ACHN (cell line): ENCODE measurements around the gene ITIH1.

ENCODE experiments used
- DNase-seq: peaks from one replicate; pipeline ENCODE4 v3.0.0-alpha.2; 2015
- in situ Hi-C: cut with HindIII; loops from 2 replicates; pipeline ENCODE4 v1.10.0; 2017; ENCODE audit warnings: low sequenced_read_pairs, low pct_ligation_motif_present, low pct_unique_long_range_greater_than_20kb

The ITIH1 gene

DNA sequence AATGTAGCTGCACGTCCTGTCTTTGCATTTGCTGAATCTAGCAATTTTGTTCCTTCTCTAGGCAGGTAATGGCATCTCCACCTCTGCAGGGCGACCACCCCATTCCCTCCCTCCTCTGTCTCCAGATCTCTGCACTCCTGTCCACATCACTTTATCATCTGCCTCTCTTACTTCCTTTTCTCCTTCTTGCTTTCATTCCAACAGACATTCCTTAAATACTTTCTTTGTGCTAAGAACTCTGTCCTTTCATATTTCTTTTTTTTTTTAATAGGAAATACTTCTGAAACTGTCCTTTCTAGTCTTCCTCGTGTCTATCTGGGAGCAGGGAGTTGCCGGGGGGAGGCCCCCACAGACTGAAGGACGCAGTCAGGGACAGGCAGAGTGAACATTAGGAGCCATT, 24.4 kb downstream of the ITIH1 start:
- in situ Hi-C loops = no loop called here
- no peak for DNase-seq

DNA sequence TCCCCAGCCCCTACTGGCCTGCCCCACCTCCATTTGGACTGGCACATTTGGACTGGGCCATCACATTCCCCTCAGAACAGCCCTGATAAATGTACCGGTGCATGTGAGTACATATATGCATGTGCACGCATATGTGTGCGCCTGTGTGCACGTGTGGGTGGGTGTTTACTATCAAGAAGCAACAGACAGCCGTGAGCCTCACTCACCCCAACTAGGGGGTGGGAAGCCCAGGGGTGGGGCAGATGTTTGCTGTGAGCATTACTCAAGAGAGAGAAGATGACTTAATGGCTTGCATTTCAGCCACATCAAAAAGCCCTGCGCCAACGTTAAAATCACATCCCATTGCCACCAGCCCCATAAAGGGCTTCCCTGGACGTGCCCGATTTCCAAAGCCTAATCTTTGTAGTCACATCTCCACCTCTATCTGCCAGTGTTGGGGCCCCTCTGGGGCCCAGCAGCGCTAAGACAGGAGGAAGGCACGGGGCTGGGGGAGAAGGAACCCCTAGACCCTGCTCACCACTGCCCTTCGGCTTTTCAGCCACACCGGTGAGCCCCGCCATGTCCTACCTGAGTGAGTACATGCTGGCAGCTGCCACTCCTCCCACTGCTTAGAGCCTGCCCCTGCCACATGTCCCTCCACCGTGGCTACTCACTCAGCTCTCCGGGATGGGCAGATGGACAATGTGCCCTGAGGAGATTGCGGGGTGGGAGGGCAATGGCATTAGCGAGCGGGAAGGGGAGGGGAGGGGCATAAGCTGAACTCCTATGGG, 28.1 kb downstream of the ITIH1 start:
- in situ Hi-C loops = no loop called here
- DNase-seq = no peak

DNA sequence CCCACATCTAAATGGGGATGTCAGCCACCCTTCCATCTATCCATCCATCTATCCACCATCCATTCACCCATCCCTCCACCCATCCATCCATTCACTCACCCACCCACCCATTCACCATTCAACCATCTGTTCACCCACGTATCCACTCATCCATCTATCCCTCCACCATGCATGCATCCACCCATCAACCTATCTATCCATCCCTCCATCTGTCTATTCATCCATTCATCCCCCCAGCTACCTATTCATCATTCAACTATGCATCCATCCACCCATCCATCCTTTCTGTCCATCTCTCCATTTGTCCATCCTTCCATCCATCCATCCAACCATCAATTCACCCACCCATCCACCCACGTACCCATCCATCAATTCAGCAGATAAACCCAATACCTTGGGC, 31.8 kb downstream of the ITIH1 start:
- in situ Hi-C loops = no loop called here
- no peak for DNase-seq

DNA sequence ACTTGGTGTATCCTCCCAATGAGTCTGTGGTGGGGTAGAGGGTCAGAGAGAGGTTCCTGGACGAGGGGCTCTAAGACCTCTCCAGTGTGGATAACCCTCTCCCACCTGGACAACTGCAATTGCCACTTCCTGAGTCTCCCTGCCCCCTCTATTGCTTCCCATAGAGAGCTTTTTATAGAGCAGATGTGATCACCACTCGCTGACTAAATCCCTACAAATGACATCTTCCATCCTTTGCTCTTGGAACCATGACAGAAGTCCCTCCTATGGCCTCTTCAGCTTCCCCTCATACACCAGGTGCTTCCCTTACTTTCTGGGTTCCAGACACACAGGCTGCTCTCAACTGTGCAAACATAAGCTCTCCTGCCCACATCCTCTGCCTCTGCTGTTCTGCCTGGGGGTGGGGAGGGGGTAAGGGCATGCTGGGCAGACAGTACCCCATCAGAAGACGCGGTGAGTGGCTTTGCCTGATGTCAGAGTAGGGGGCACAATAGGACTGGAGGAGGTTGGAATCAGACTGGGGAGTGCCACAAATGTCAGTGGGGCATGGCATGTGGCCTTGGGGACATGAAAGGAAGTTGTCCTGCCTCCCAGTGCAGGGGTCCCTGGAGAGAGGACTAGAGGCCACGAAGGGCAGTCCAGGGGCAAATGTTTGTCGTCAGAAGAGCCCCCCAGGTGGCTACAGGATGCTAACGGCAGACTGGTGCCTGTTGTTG, 32.4 kb downstream of the ITIH1 start:
- DNase-seq = no peak
- in situ Hi-C loops = no loop called here

DNA sequence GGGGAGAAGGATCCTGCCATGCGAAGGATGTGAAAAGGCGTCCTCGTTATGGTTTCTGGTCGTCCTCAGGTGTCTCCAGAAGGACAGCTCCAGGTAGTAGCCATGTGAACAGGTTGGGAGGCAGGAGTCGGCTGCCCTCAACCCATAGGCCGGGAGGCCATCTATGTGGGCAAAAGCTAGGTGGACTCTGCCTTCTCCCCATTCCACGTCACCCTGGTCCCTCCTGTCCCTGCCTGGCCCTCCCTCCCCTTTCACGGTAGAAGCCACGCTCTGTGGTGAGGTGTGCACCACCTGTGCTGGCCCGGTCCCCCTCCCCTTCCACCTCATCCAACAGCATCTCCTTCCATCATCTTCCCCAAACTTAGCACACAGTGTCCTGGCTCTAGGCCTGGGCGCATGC, 33.5 kb downstream of the ITIH1 start:
- no peak for DNase-seq
- in situ Hi-C loops = no loop called here

DNA sequence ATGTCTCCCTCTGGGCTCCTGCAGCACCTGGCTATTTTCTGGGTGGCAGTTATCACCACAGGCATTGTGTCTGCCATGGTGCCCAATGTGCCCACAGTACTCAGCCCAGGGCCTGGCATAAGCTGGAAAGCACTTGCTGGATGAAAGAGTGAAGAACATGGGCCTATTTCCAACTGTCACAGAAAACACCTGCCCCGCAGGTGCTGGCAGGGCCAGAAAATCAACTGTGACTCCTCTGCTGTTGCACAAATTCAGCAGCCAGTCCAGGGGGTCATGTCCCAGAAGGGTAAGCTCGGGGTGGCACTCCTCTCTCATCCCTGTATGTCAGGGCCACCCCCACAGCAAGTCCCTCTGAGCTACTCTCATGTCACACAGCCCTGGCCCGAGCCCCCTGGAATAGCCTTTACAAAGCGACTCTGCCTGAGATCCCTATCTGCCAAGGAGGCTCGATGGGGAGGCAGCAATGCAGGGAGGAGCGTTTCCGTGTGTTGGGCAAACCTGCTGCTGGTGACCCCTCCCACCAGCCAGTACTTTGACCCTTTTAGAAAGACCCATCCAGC, 34.1 kb downstream of the ITIH1 start:
- DNase-seq = no peak
- in situ Hi-C loops = no loop called here

DNA sequence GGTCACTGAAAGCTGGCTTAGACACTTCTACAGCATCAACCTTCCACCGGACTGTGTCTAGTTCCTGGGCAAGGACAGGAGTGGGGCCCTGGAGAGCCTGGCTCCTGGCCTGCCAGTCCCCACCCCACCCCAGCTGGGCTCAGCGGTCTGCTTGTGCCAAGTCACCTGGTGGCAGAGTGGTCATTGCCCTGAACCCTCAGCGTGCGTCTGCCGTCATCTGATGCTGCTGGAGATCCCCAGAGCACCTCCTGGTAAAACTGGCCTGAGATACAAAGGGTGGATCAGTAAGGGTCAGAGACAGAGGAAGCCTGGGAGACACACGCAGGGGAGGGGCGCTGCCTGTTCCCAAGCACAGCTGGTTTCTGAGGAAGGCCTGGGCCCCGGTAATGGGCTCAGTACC, 36.4 kb downstream of the ITIH1 start:
- no peak for DNase-seq
- in situ Hi-C loops = no loop called here

DNA sequence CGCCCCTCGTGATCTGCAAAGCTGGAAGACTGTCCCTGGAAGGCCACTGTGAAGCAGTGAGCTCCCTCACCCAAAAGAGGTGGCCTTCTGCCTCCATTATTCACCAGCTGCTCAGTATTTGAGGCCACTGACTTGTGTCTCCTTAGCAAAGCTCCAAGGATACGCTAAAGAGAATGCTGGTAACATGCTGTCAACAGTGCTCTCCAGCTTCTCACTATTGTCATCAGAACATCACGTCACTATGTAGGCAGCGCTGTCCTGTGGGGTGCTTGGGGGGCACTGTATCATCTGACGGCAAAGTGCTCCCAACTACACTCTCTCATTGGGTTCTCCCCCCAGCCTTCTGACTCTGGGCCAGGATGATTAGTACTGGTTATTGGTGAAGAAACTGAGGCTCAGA, 38.8 kb downstream of the ITIH1 start:
- in situ Hi-C loops = no loop called here

DNA sequence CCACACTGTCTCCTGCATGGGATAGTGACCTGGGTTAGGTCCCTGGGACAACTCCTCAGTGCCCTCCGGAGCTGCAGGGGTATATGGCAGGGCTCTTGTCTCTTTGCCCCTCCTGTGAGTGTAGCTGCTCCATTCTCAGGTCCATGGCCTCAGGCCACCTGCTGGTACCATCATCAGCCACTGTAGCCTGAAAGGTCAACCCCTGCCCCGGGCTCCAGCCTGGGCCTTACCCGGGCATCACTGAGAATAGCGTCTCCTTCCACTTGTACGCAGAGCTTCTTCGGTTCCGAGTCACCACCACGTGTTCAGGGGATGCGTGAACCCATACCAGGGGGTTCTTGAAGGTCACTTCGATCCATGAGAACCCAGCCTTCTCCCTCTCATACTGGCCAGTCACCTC, 39.3 kb downstream of the ITIH1 start:
- in situ Hi-C loops = no loop called here

More for the DNA sequence above, 38.8 kb downstream of the ITIH1 start:
- no peak for DNase-seq

DNA sequence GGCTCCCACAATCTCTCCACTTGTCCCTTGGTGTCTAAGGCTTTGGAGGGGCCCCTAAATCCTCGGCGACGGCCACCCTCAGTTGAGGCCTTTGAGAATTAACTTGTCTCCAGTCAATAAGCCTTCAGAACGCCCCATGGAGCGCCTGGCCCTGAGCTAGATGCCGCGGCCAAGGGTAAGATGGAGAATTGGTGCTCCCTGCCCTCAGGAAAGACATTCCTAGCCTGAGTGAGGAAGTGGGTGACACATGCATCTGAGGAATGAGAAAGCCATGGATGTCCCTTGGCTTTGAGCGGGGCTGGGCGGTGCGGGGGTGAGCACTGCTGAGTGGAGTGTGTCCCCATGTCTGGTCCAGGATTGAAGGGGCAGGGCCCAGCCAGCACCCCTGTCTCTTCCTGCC, 39.8 kb downstream of the ITIH1 start:
- in situ Hi-C loops = no loop called here
- DNase-seq = no peak

More for the DNA sequence above, 39.3 kb downstream of the ITIH1 start:
- DNase-seq = no peak

DNA sequence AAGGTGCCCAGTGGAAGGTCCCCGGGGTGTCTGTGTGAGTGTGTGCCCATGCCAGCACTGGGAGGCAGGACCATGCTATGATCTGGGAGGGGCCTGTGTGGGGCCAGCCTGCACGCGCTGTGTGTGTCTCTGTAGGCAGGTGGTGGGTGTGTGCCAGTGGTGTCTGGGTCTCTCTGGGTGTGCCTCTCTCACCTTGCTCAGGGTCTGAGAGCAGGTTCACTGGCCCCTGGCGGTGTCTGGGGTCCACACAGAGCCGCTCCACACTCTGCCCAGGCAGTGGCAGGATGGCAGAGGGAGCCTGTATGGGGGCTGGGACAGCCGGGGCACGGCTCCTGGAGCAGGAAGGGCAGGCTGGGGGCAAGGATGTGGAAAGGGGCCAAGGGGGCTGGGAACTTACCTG, 40.5 kb downstream of the ITIH1 start:
- no peak for DNase-seq
- in situ Hi-C loops = no loop called here

DNA sequence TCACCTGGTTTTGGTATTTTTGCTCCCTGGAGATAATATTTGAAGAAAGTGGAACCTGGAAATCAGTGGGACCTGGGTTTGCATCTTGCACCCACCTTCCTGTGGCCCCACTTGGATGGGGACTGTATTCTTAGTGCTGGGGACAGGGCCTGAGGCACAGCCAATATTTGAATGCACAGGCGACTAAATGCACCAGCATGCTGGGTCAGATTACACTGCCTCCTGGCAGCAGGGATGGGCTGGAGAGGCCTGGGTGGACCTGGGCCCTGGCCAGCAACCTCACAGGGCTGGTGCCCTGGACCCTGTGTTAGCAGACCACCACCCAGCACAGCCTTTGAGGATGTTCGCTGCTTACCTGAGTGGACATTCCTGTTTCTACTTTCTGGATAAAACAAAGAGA, 42.5 kb downstream of the ITIH1 start:
- in situ Hi-C loops = no loop called here
- DNase-seq = no peak

DNA sequence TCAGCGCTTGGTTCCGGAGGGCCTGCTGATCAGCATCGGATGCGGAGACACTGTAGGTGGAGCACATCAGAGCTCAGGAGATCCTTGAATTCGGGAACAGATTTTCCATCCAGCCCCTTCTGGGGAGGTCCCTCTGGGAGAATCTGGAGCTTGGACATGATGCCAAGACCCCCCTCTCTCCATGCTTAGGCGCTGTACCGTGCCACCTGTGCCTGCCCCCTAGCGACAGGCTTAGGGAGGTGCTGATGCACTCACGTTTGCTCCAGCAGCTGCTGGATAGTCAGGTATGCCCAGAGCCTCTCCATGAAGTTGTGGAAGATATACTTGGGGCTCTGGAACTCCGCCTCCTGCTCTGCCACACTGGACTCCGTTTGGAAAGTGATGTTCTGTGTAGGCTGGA, 43.3 kb downstream of the ITIH1 start:
- DNase-seq = no peak

DNA sequence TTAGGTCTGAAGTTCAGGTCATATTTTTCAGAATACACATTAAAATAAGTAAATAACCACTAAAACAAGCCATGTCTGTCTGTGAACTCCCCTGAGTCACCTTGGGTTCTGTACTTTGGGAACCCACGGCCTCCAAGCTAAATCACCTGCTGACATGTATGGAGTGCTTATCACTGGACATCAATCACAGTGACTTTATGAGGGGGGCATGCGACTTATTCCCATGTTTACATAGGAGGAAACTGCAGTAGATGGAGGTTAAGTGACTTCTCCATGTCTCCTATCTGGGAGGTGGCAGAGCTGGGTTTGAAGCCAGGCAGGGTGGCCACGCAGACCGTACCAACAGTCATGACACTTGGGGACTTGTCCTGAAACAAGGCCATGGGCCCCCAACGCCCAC, 45.0 kb downstream of the ITIH1 start:
- DNase-seq = no peak

More for the DNA sequence above, 43.3 kb downstream of the ITIH1 start:
- in situ Hi-C loops = no loop called here

DNA sequence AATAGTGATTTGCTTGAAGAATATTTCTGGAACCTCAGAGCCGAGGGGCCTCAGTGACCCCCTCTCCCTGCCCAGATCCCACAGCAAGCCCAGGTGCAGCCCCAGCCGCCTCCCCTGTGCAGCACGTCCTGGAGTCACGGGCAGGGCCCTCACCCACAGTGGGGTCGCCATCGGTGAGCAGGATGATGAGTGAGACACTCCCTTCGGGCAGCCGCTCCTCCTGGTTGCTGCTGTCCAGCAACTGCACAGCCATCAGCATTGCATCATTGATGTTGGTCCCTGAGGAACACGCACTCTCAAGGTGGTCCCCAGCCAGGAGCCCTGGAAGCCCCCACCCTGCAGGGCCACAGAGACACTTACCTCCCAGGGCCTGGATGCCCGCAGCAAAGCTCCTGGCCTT, 46.6 kb downstream of the ITIH1 start:
- DNase-seq = no peak
- in situ Hi-C loops = no loop called here

More for the DNA sequence above, 45.0 kb downstream of the ITIH1 start:
- in situ Hi-C loops = no loop called here

DNA sequence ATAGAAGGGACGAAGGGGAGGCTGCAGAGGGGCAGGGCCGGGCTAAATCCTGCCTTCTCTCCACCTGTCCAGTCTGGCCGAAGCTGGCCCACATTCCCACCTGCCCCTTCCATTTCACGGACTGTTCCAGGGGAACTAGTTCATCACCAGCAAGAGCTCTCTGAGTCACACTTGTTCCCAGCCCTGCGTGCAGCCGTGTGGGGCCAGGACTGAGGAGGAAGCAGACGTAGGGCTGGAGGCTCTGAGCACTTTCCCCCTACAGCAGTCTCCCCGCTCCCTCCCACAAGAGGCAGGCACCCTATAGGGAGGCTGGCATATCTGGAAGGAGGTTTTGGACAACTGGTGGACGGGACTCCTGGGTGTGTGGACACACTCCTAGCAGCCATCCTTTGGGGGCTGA, 50.0 kb downstream of the ITIH1 start:
- peak; percentile 72 for DNase-seq
- in situ Hi-C loops = no loop called here

DNA sequence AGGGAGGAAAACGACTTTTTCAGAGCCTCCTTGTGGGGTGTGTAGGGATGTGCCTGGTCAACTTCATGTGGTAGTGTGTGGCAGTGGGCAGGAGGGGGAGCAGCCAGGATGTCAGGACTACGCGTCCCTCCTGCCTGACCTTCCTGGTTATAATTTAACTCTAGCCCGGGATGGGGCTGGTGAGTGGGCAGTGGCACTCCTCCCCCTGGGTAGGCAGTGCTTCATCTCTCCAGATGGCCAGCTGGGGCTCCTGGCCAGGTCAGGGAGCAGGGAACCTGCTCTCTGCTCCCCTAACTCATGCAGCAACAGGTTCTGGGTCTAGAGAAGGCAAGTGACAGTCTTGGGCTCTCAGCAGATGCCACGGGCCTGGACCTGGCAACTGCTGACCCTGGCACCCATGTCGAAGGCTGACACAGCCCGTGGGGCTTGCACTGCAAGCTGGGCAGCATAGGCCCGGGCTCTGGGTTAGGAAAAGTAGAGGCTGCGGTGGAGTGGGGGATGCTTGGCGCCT, 50.5 kb downstream of the ITIH1 start:
- DNase-seq = peak; percentile 89
- in situ Hi-C loops = no loop called here

DNA sequence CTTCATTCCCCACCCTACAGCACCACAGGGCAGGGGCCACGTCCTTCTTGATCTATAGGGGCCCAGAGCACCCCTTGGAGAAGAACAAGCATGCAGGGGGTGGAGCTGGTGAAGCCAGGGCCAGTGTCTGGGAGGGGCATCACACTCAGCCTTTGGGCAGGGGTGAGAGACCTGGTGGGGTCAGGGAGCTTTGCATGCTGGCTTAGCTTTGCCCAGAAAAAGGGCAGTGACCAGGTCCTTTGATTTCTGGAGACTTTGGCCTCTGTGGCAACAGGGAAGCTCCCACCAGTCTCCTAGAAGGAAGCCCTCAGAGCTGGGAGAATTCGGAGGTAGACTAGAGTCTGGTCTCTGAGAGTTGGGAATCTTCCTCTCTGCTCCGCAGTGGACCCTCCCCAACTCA, 52.1 kb downstream of the ITIH1 start:
- in situ Hi-C loops = no loop called here
- no peak for DNase-seq

DNA sequence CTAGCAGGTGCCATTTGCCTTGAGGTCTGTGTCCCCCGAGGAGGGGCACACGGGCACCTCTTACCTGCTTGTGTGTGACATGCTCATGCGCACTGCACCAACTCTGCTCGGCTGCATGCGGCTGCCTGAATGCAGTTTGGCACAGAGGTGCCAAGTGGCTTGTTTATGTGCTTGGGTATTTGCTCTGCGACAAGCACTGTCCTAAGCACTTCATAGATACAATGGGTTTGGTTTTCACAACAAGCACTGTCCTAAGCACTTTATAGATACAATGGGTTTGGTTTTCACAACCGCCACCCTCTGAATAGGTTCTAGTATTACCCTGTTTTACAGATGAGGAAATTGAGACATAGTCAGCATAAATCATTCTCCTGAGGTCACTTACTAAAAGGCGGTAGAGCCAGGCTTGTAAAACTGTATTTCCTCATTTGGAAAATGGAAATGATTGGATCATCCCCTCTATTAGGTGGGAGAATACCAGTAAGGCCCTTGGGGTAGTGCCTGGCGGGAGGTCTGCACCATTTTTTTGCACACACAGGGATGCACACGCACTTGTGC, 52.6 kb downstream of the ITIH1 start:
- DNase-seq = no peak
- in situ Hi-C loops = no loop called here
